OCI-LY1 (cell line): ENCODE data around the gene MXD1.

ENCODE experiments used
- EZH2 ChIP-seq: fragments of 200-600 bp; sonication (generic), shearing (Covaris generic); IDR thresholded peaks from 2 replicates; pipeline ENCODE4 v1.8.0; 2017; ENCODE audit warnings: borderline replicate concordance, mixed run types, mild to moderate bottlenecking, antibody characterized with exemption, low read length, moderate library complexity, mixed read lengths
- TF ChIP-seq, protein P1 (sequence below): fragments of 200-600 bp; sonication (generic), shearing (Covaris generic); IDR thresholded peaks from 2 replicates; pipeline ENCODE4 v1.5.1; 2017; ENCODE audit warnings: mild to moderate bottlenecking, antibody characterized with exemption, low read length, moderate library complexity, mixed read lengths

- TF ChIP-seq, protein P1, sequence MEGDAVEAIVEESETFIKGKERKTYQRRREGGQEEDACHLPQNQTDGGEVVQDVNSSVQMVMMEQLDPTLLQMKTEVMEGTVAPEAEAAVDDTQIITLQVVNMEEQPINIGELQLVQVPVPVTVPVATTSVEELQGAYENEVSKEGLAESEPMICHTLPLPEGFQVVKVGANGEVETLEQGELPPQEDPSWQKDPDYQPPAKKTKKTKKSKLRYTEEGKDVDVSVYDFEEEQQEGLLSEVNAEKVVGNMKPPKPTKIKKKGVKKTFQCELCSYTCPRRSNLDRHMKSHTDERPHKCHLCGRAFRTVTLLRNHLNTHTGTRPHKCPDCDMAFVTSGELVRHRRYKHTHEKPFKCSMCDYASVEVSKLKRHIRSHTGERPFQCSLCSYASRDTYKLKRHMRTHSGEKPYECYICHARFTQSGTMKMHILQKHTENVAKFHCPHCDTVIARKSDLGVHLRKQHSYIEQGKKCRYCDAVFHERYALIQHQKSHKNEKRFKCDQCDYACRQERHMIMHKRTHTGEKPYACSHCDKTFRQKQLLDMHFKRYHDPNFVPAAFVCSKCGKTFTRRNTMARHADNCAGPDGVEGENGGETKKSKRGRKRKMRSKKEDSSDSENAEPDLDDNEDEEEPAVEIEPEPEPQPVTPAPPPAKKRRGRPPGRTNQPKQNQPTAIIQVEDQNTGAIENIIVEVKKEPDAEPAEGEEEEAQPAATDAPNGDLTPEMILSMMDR: no peak
- TF ChIP-seq EZH2: no peak
Observed at GRCh38 chr2:69965756-69966445, 51.0 kb downstream of the MXD1 start.
